Natural killer cell (primary cell): Measurements from ENCODE around the gene COX10. TPM values are rescaled to one million over a fixed set of nuclear protein-coding genes. Genes with fewer than 3 reads are reported as not detected.

Experiments
- ATAC-seq, 3 donors: fragments of 150-1000 bp in 2 of 3; fragments of 200-7000 bp in 1 of 3; cut with Tn5 transposase; 1 replicate in 1 of 3; 2 replicates in 2 of 3; pipeline ENCODE4 v1.10.0; 2021; ENCODE audit warnings: mild to moderate bottlenecking in 2 of 3, moderate library complexity in 2 of 3
- DNase-seq, 2 donors: peaks; one replicate each; pipeline versions ENCODE4 v3.0.0 to v3.0.0-alpha.2; 2013 to 2021; ENCODE audit warnings: mixed read lengths in 1 of 2
- H3K27ac ChIP-seq: one replicate; pipeline ENCODE4 v1.5.1; 2013; ENCODE audit warnings: mild to moderate bottlenecking, low read length
- H3K27me3 ChIP-seq: one replicate; pipeline ENCODE4 v1.6.1; 2013; ENCODE audit warnings: low read length; ENCODE audit not compliant: control insufficient read depth, insufficient read depth
- H3K36me3 ChIP-seq: one replicate; pipeline ENCODE4 v1.6.1; 2013; ENCODE audit warnings: low read length; ENCODE audit not compliant: control insufficient read depth, insufficient read depth
- H3K4me1 ChIP-seq: one replicate; pipeline ENCODE4 v1.6.1; 2013; ENCODE audit warnings: low read length; ENCODE audit not compliant: control insufficient read depth, insufficient read depth
- H3K4me3 ChIP-seq: one replicate; pipeline ENCODE4 v1.5.1; 2013; ENCODE audit warnings: low read length
- H3K9me3 ChIP-seq: one replicate; pipeline ENCODE4 v1.6.1; 2013; ENCODE audit warnings: low read length; ENCODE audit not compliant: control insufficient read depth, insufficient read depth
- H3K27ac Mint-ChIP-seq, 2 donors: one replicate each; pipeline ENCODE4 v1.8.0; 2022; ENCODE audit warnings: mild to moderate bottlenecking in 2 of 2, mixed read lengths in 2 of 2, moderate library complexity in 1 of 2
- H3K27me3 Mint-ChIP-seq, 2 donors: one replicate each; pipeline ENCODE4 v1.8.0; 2022; ENCODE audit warnings: low read depth in 2 of 2, mixed read lengths in 2 of 2
- H3K36me3 Mint-ChIP-seq: one replicate; pipeline ENCODE4 v1.8.0; 2022; ENCODE audit warnings: mixed read lengths
- H3K4me1 Mint-ChIP-seq, 2 donors: one replicate each; pipeline ENCODE4 v1.8.0; 2022; ENCODE audit warnings: mixed read lengths in 2 of 2
- H3K4me3 Mint-ChIP-seq: one replicate; pipeline ENCODE4 v1.8.0; 2022; ENCODE audit warnings: mild to moderate bottlenecking, moderate library complexity, mixed read lengths
- H3K9me3 Mint-ChIP-seq, 2 donors: one replicate each; pipeline ENCODE4 v1.8.0; 2022; ENCODE audit warnings: mixed read lengths in 2 of 2
- CTCF ChIP-seq: fragments of 200-600 bp; IDR thresholded peaks from one replicate; pipeline ENCODE4 v1.8.0; 2022; ENCODE audit warnings: antibody characterized with exemption
- whole genome bisulfite sequencing: methylation state at CpG from one replicate; pipeline ENCODE4 v1.1.7; 2013; ENCODE audit warnings: missing lambda C conversion rate; ENCODE audit not compliant: insufficient coverage; 5-methylcytosine and 5-hydroxymethylcytosine counted together
- intact Hi-C: fragments of 100-400 bp; cut with micrococcal nuclease; formaldehyde crosslinking; loops from one replicate; pipeline ENCODE4 v1.14.2; 2022
- total RNA-seq, 4 donors: library from RNA; stranded (reverse); fragments of 120-200 nt in 1 of 4; gene quantifications; one replicate each; pipeline versions ENCODE4 v1.2.3 to v1.2.4, GENCODE V29; 2013 to 2022

The COX10 gene
- total RNA-seq, 3 donors from 2014 or later (not counting 1 experiment from before 2014, with no cell fraction given): 12.5 to 17.0 (median 13.5) TPM

GRCh38 chr17:14205992-14206461, 136.7 kb downstream of the COX10 start:
- peak overlapping the region; percentile 50 for H3K27ac ChIP-seq
- peak overlapping the region; percentile 91 to 92 for H3K27ac Mint-ChIP-seq
- no peaks in the 10 kb centered on the region for H3K36me3 Mint-ChIP-seq
- H3K27me3 Mint-ChIP-seq: no peaks in the 10 kb centered on the region
- no peak for TF ChIP-seq CTCF
- peak; percentile 59 to 75 (median 61) for ATAC-seq
- no peaks in the 10 kb centered on the region for H3K9me3 ChIP-seq
- peaks cover 81 to 97% of the 10 kb centered on the region in 2 donors for H3K4me1 Mint-ChIP-seq
- peaks cover 70% of the 10 kb centered on the region for H3K4me1 ChIP-seq
- H3K4me3 Mint-ChIP-seq: peak overlapping the region; percentile 83
- peaks cover 0 to 2% of the 10 kb centered on the region in 2 donors for H3K9me3 Mint-ChIP-seq
- intact Hi-C loops: loop anchor here (1.0 to 5.0 kb wide), 4 partner anchors 10 to 151 kb away; no protein-coding TSS in a partner anchor
- H3K27me3 ChIP-seq: no peaks in the 10 kb centered on the region
- 48% methylated on average over 13 of the region's 13 CpGs for WGBS
- peak; percentile 73 to 81 for DNase-seq
- H3K36me3 ChIP-seq: no peaks in the 10 kb centered on the region
- no peak overlapping the region for H3K4me3 ChIP-seq

- intact Hi-C loops: loop anchor here (2.0 to 5.0 kb wide), 3 partner anchors 90 to 150 kb away; no protein-coding TSS in a partner anchor
- H3K36me3 Mint-ChIP-seq: no peaks in the 10 kb centered on the region
- Histone ChIP-seq H3K9me3 (no peaks in the 10 kb centered on the region), H3K4me3 (no peak overlapping the region), H3K36me3 (no peaks in the 10 kb centered on the region), H3K27ac (no peak overlapping the region), H3K4me1 (peaks cover 69% of the 10 kb centered on the region), H3K27me3 (no peaks in the 10 kb centered on the region)
- no peak for ATAC-seq
- WGBS: 97% methylated on average over 29 of the region's 29 CpGs
- TF ChIP-seq CTCF: no peak
- peaks cover 81 to 97% of the 10 kb centered on the region in 2 donors for H3K4me1 Mint-ChIP-seq
- H3K27me3 Mint-ChIP-seq: no peaks in the 10 kb centered on the region
- peak overlapping the region; percentile 50 for H3K4me3 Mint-ChIP-seq
- peaks cover 0 to 2% of the 10 kb centered on the region in 2 donors for H3K9me3 Mint-ChIP-seq
- DNase-seq: no peak
- H3K27ac Mint-ChIP-seq: peak overlapping the region; percentile 80 to 91
These were observed 137.6 kb downstream of the COX10 start for GRCh38 chr17:14206891-14207290.

DNA sequence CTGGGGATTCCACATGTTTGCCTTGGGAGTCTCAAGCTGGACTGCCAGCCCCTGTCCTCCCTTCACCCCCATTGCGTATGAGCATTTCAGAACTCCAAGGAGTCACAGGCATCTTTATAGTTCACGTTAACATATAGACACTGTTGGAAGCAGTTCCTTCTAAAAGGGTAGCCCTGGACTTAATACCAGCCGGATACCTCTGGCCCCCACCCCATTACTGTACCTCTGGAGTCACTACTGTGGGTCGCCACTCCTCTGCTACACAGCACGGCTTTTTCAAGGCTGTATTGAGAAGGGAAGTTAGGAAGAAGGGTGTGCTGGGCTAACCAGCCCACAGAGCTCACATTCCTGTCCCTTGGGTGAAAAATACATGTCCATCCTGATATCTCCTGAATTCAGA, 138.5 kb downstream of the COX10 start:
- DNase-seq: no peak
- Mint-ChIP-seq H3K4me3 (peak overlapping the region; percentile 50), H3K36me3 (no peaks in the 10 kb centered on the region), H3K4me1 (peaks cover 74 to 90% of the 10 kb centered on the region in 2 donors), H3K27ac (peak overlapping the region; percentile 80 to 91), H3K9me3 (peaks cover 0 to 2% of the 10 kb centered on the region in 2 donors), H3K27me3 (no peaks in the 10 kb centered on the region)
- peak overlapping the region; percentile 24 for H3K27ac ChIP-seq
- peaks cover 63% of the 10 kb centered on the region for H3K4me1 ChIP-seq
- intact Hi-C loops: loop anchor here (2.0 to 5.0 kb wide), 3 partner anchors 90 to 150 kb away; no protein-coding TSS in a partner anchor
- no peak overlapping the region for H3K4me3 ChIP-seq
- no peaks in the 10 kb centered on the region for H3K36me3 ChIP-seq
- H3K9me3 ChIP-seq: no peaks in the 10 kb centered on the region
- no peak for TF ChIP-seq CTCF
- 98% methylated on average over 5 of the region's 5 CpGs for WGBS
- H3K27me3 ChIP-seq: no peaks in the 10 kb centered on the region
- ATAC-seq: no peak

DNA sequence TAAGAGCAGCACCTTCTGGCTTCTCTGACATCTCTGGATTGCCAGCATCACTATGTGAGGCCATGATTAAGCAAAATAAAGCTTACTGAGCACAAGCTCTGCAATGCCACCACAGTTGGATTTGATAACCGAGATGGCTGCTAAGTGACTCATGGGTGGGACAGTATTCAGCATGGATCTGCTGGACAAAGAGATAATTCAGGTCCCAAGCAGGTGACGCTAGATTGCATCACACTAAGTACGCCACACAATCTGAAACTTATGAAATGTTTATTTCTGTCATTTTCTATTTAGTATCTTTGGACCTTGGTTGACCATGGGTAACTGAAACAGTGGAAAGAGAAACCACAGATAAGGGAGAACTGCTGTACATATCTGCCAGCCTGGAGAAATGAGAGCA, 139.9 kb downstream of the COX10 start:
- Histone ChIP-seq H3K4me1 (peaks cover 51% of the 10 kb centered on the region), H3K36me3 (no peaks in the 10 kb centered on the region), H3K27me3 (no peaks in the 10 kb centered on the region), H3K27ac (no peak overlapping the region), H3K9me3 (no peaks in the 10 kb centered on the region), H3K4me3 (no peak overlapping the region)
- 97% methylated on average over 3 of the region's 3 CpGs for WGBS
- no peak for ATAC-seq
- Mint-ChIP-seq H3K27ac (peak overlapping the region; percentile 80 to 91), H3K27me3 (no peaks in the 10 kb centered on the region), H3K4me3 (no peak overlapping the region), H3K36me3 (no peaks in the 10 kb centered on the region), H3K9me3 (peaks cover 0 to 2% of the 10 kb centered on the region in 2 donors), H3K4me1 (peaks cover 66 to 83% of the 10 kb centered on the region in 2 donors)
- intact Hi-C loops: loop anchor here (5.0 kb wide), 2 partner anchors 92 to 148 kb away; no protein-coding TSS in a partner anchor
- no peak for DNase-seq
- no peak for TF ChIP-seq CTCF
